HepG2 (cell line): Measurements from ENCODE around the gene KHNYN. TPM values are rescaled to one million over a fixed set of nuclear protein-coding genes. Genes with fewer than 3 reads are reported as not detected.

ENCODE experiments used
- ATF7 ChIP-seq, 2 experiments: fragments of 450-650 bp in 1 of 2; sonication (generic) in 1 of 2; formaldehyde crosslinking in 1 of 2; IDR thresholded peaks; 2 replicates each; pipeline versions ENCODE4 v1.4.0 to v1.6.1; 2016 to 2020; ENCODE audit warnings: antibody characterized with exemption in 1 of 2, mild to moderate bottlenecking in 1 of 2, missing genetic modification reagents in 1 of 2
- DR1 ChIP-seq: sonication (generic); formaldehyde crosslinking; IDR thresholded peaks from 2 replicates; pipeline ENCODE4 v1.8.0; 2021; ENCODE audit warnings: mild to moderate bottlenecking, missing genetic modification reagents, inconsistent platforms
- FOXK1 ChIP-seq: sonication (generic); formaldehyde crosslinking; IDR thresholded peaks from 2 replicates; pipeline ENCODE4 v1.4.0; 2020; ENCODE audit warnings: low read depth, missing genetic modification reagents, borderline replicate concordance
- JUN ChIP-seq: sonication (generic); formaldehyde crosslinking; IDR thresholded peaks from 2 replicates; pipeline ENCODE4 v1.4.0; 2020; ENCODE audit warnings: mild to moderate bottlenecking, missing genetic modification reagents
- MTA1 ChIP-seq: sonication (generic); formaldehyde crosslinking; IDR thresholded peaks from 2 replicates; pipeline ENCODE4 v1.4.0; 2020; ENCODE audit warnings: missing genetic modification reagents, mild to moderate bottlenecking, borderline replicate concordance
- NFE2L1 ChIP-seq: sonication (generic); formaldehyde crosslinking; IDR thresholded peaks from 2 replicates; pipeline ENCODE4 v1.4.0; 2020; ENCODE audit warnings: missing genetic modification reagents, mild to moderate bottlenecking, borderline replicate concordance
- PBX2 ChIP-seq: IDR thresholded peaks from 2 replicates; pipeline ENCODE4 v1.6.1; 2016; ENCODE audit warnings: control low read depth
- TARDBP ChIP-seq: sonication (generic); formaldehyde crosslinking; IDR thresholded peaks from 2 replicates; pipeline ENCODE4 v1.8.0; 2022; ENCODE audit warnings: mild to moderate bottlenecking, missing genetic modification reagents
- TCF12 ChIP-seq, 2 experiments: fragments of 450-650 bp in 1 of 2; sonication (generic) in 1 of 2; formaldehyde crosslinking in 1 of 2; IDR thresholded peaks; 2 replicates each; pipeline versions ENCODE4 v1.6.1 to v1.8.0; 2017 to 2022; ENCODE audit warnings: antibody characterized with exemption in 1 of 2, mild to moderate bottlenecking in 1 of 2, missing genetic modification reagents in 1 of 2, moderate library complexity in 1 of 2
- YEATS4 ChIP-seq: sonication (generic); formaldehyde crosslinking; IDR thresholded peaks from 2 replicates; pipeline ENCODE4 v1.4.0; 2020; ENCODE audit warnings: missing genetic modification reagents, borderline replicate concordance
- ZNF124 ChIP-seq: sonication (generic); formaldehyde crosslinking; IDR thresholded peaks from 2 replicates; pipeline ENCODE4 v1.4.0; 2020; ENCODE audit warnings: missing genetic modification reagents
- ZNF317 ChIP-seq: sonication (generic); formaldehyde crosslinking; IDR thresholded peaks from 2 replicates; pipeline ENCODE4 v1.5.0; 2020; ENCODE audit warnings: mild to moderate bottlenecking, missing genetic modification reagents
- ZNF557 ChIP-seq: sonication (generic); formaldehyde crosslinking; IDR thresholded peaks from 2 replicates; pipeline ENCODE4 v1.4.0; 2020; ENCODE audit warnings: missing genetic modification reagents
- ZNF710 ChIP-seq: sonication (generic); formaldehyde crosslinking; IDR thresholded peaks from 2 replicates; pipeline ENCODE4 v1.5.0; 2020; ENCODE audit warnings: mild to moderate bottlenecking, missing genetic modification reagents, borderline replicate concordance
- ZNF878 ChIP-seq: sonication (generic); formaldehyde crosslinking; IDR thresholded peaks from 2 replicates; pipeline ENCODE4 v1.8.1; 2023; ENCODE audit warnings: mild to moderate bottlenecking, missing genetic modification reagents, moderate library complexity
- polyA plus RNA-seq, 8 experiments: library from polyadenylated mRNA; depleted of rRNA in 3 of 8; stranded (reverse) in 7 of 8; unstranded in 1 of 8; fragments of >200 nt; fragmentation: Illumina TruSeq in 4 of 8; extraction: Trizol in 4 of 8; gene quantifications; 2 replicates each; pipeline versions ENCODE4 v1.2.1 to v1.2.3, GENCODE V29; 2011 to 2016; ENCODE audit warnings: low read depth in 4 of 8, missing spikeins in 1 of 8, mixed read lengths in 1 of 8; ENCODE audit not compliant: insufficient read depth in 1 of 8
- total RNA-seq, 5 experiments: library from RNA; depleted of rRNA; stranded (reverse); fragments of >200 nt; fragmentation: Illumina TruSeq; extraction: Trizol; gene quantifications; 2 replicates each; pipeline ENCODE4 v1.2.3, GENCODE V29; 2016; ENCODE audit warnings: low read depth in 1 of 5
- TF ChIP-seq, protein P1 (sequence below): sonication (generic); formaldehyde crosslinking; IDR thresholded peaks from 2 replicates; pipeline ENCODE4 v1.4.0; 2020; ENCODE audit warnings: mild to moderate bottlenecking, missing genetic modification reagents, borderline replicate concordance
- TF ChIP-seq, protein P2 (sequence below): sonication (generic); formaldehyde crosslinking; IDR thresholded peaks from 2 replicates; pipeline ENCODE4; 2020; ENCODE audit warnings: missing genetic modification reagents, mild to moderate bottlenecking, borderline replicate concordance

The KHNYN gene
- total and polyA plus RNA-seq, 2 of the 13 experiments (the other 11 are each of a cell fraction or from before 2014, with no cell fraction given) = 52.8 to 75.7 TPM

DNA sequence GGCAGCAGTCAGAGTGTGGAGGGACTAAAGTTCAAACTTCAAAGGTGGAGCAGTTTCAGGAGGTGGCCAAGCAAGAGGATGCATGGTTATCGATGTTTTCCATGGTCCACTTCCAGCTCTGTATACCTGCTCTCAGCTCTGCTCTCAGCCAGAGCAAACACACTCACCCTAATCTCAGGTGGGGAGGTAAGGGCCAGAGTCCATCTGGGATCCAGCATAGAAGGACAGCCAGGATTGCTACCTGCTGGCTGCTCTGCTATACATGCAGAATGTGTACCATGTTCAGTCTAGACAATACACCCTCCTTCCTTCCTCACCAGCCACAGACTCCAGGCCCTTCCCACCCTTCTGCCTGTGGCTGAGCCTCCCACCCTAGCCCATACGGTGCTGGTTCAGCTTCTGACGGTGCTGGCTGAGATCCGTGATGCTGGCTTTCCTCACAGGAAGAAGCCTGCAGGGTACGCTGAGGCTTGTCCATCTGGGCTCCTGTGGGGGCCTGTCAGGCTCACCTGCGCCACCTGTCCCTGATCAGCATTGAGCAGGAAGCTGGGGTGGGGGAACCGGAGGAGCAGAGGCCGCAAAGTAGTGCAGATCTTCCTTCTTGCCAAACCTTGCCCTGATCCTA is 2.7 kb upstream of the KHNYN start (continued):
- TF ChIP-seq PBX2 (CRISPR knock-in tag) (no peak), TCF12 (IDR thresholded peaks at IDR 0.05) (no peak), TCF12 (CRISPR knock-in tag; IDR thresholded peaks at IDR 0.05) (peak; percentile 12; the same call in 1 of the 2 replicates), DR1 (CRISPR knock-in tag) (no peak; the same call in 1 of the 2 replicates), JUN (peak; percentile 61), MTA1 (CRISPR knock-in tag) (peak; percentile 99), FOXK1 (0 out of 2 replicates have a peak, but pooled peaks have one; percentile 46), TARDBP (CRISPR knock-in tag) (peak; percentile 76; the same call in 1 of the 2 replicates), YEATS4 (0 out of 2 replicates have a peak, but pooled peaks have one; percentile 6), ZNF317 (CRISPR knock-in tag) (no peak), ZNF124 (CRISPR knock-in tag) (peak; percentile 60; the same call in 1 of the 2 replicates), ZNF557 (CRISPR knock-in tag) (no peak), ATF7 (IDR thresholded peaks at IDR 0.05) (no peak), ATF7 (CRISPR knock-in tag; IDR thresholded peaks at IDR 0.05) (peak; percentile 84), ZNF878 (CRISPR knock-in tag) (no peak), NFE2L1 (CRISPR knock-in tag) (0 out of 2 replicates have a peak, but pooled peaks have one; percentile 36), ZNF710 (CRISPR knock-in tag) (peak; percentile 72; the same call in 1 of the 2 replicates)
- TF ChIP-seq, protein P1, sequence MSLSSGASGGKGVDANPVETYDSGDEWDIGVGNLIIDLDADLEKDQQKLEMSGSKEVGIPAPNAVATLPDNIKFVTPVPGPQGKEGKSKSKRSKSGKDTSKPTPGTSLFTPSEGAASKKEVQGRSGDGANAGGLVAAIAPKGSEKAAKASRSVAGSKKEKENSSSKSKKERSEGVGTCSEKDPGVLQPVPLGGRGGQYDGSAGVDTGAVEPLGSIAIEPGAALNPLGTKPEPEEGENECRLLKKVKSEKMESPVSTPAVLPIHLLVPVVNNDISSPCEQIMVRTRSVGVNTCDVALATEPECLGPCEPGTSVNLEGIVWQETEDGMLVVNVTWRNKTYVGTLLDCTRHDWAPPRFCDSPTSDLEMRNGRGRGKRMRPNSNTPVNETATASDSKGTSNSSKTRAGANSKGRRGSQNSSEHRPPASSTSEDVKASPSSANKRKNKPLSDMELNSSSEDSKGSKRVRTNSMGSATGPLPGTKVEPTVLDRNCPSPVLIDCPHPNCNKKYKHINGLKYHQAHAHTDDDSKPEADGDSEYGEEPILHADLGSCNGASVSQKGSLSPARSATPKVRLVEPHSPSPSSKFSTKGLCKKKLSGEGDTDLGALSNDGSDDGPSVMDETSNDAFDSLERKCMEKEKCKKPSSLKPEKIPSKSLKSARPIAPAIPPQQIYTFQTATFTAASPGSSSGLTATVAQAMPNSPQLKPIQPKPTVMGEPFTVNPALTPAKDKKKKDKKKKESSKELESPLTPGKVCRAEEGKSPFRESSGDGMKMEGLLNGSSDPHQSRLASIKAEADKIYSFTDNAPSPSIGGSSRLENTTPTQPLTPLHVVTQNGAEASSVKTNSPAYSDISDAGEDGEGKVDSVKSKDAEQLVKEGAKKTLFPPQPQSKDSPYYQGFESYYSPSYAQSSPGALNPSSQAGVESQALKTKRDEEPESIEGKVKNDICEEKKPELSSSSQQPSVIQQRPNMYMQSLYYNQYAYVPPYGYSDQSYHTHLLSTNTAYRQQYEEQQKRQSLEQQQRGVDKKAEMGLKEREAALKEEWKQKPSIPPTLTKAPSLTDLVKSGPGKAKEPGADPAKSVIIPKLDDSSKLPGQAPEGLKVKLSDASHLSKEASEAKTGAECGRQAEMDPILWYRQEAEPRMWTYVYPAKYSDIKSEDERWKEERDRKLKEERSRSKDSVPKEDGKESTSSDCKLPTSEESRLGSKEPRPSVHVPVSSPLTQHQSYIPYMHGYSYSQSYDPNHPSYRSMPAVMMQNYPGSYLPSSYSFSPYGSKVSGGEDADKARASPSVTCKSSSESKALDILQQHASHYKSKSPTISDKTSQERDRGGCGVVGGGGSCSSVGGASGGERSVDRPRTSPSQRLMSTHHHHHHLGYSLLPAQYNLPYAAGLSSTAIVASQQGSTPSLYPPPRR (CRISPR knock-in tag) = peak; percentile 83; the same call in 1 of the 2 replicates
- TF ChIP-seq, protein P2, sequence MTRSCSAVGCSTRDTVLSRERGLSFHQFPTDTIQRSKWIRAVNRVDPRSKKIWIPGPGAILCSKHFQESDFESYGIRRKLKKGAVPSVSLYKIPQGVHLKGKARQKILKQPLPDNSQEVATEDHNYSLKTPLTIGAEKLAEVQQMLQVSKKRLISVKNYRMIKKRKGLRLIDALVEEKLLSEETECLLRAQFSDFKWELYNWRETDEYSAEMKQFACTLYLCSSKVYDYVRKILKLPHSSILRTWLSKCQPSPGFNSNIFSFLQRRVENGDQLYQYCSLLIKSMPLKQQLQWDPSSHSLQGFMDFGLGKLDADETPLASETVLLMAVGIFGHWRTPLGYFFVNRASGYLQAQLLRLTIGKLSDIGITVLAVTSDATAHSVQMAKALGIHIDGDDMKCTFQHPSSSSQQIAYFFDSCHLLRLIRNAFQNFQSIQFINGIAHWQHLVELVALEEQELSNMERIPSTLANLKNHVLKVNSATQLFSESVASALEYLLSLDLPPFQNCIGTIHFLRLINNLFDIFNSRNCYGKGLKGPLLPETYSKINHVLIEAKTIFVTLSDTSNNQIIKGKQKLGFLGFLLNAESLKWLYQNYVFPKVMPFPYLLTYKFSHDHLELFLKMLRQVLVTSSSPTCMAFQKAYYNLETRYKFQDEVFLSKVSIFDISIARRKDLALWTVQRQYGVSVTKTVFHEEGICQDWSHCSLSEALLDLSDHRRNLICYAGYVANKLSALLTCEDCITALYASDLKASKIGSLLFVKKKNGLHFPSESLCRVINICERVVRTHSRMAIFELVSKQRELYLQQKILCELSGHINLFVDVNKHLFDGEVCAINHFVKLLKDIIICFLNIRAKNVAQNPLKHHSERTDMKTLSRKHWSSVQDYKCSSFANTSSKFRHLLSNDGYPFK (CRISPR knock-in tag) = 0 out of 2 replicates have a peak, but pooled peaks have one; percentile 20
